GM18498 (cell line): ENCODE results near the gene RASGRF1.

ENCODE experiments used
- ATAC-seq: cut with Tn5 transposase; IDR thresholded peaks from one replicate; pipeline ENCODE4 v1.9.1; 2021; ENCODE audit warnings: mild to moderate bottlenecking, moderate library complexity; ENCODE audit not compliant: unreplicated experiment

The RASGRF1 gene

GRCh38 chr15:78991879-78992278 is 98.7 kb downstream of the RASGRF1 start:
- no peak for ATAC-seq

- ATAC-seq = no peak
Observed at GRCh38 chr15:78991476-78991875, 99.1 kb downstream of the RASGRF1 start.

- ATAC-seq = no peak
Observed at GRCh38 chr15:78990278-78990677, 100.3 kb downstream of the RASGRF1 start.

GRCh38 chr15:78989701-78990240 is 100.8 kb downstream of the RASGRF1 start:
- ATAC-seq = no peak

- ATAC-seq = no peak
Observed at GRCh38 chr15:78988361-78988911, 102.1 kb downstream of the RASGRF1 start.

- ATAC-seq = no peak
Observed at GRCh38 chr15:78987556-78988360, 102.8 kb downstream of the RASGRF1 start.

- no peak for ATAC-seq
Observed at GRCh38 chr15:78985859-78986475, 104.6 kb downstream of the RASGRF1 start.

GRCh38 chr15:78984041-78984440 is 106.5 kb downstream of the RASGRF1 start:
- no peak for ATAC-seq

GRCh38 chr15:78983146-78983918 is 107.2 kb downstream of the RASGRF1 start:
- no peak for ATAC-seq

- ATAC-seq = no peak
Observed at GRCh38 chr15:78982736-78983135, 107.8 kb downstream of the RASGRF1 start.

GRCh38 chr15:78981532-78982313 is 108.9 kb downstream of the RASGRF1 start:
- no peak for ATAC-seq

GRCh38 chr15:78979456-78980320 is 110.9 kb downstream of the RASGRF1 start:
- no peak for ATAC-seq

- ATAC-seq = no peak
Observed at GRCh38 chr15:78978601-78979179, 111.9 kb downstream of the RASGRF1 start.

- ATAC-seq = peak; percentile 28
Observed at GRCh38 chr15:78977591-78978347, 112.8 kb downstream of the RASGRF1 start.

GRCh38 chr15:78977091-78977571 is 113.4 kb downstream of the RASGRF1 start:
- ATAC-seq = peak; percentile 70

- ATAC-seq = peak; percentile 34
Observed at GRCh38 chr15:78976691-78977090, 113.9 kb downstream of the RASGRF1 start.

GRCh38 chr15:78974272-78974918 is 116.2 kb downstream of the RASGRF1 start:
- no peak for ATAC-seq
